OCI-LY7 (cell line): Measurements from ENCODE around the gene CREB3. TPM values are rescaled to one million over a fixed set of nuclear protein-coding genes. Genes with fewer than 3 reads are reported as not detected.

ENCODE experiments used
- BruUV-seq: library from RNA; stranded (reverse); fragments of 400-500 nt; replicated peaks from 2 replicates; lab custom pipeline; 2021; lab: Mats Ljungman, UMichigan
- CTCF ChIA-PET: fragments of 300-600 bp; sonication (Branson Sonifier 250); formaldehyde crosslinking; loops from one replicate; lab custom pipeline; 2022; ENCODE audit warnings: antibody characterized with exemption; ENCODE audit not compliant: unreplicated experiment; lab: Charles Lee
- POLR2A ChIA-PET: fragments of 300-600 bp; sonication (Branson Sonifier 250); formaldehyde crosslinking; loops from one replicate; lab custom pipeline; 2022; ENCODE audit warnings: antibody characterized with exemption; lab: Charles Lee
- DNase-seq: peaks from one replicate; pipeline ENCODE4 v3.0.0-alpha.2; 2015; ENCODE audit warnings: low spot score
- H2AFZ ChIP-seq: fragments of 200-600 bp; sonication (generic), shearing (Covaris generic); 2 replicates; pipeline ENCODE4 v1.6.1; 2014; ENCODE audit warnings: mild to moderate bottlenecking, antibody characterized with exemption, low read length, moderate library complexity
- H3K27ac ChIP-seq: fragments of 200-600 bp; sonication (generic); 2 replicates; pipeline ENCODE4 v1.5.1; 2014; ENCODE audit warnings: mixed run types, low read depth, mild to moderate bottlenecking, moderate library complexity, low read length, inconsistent platforms; ENCODE audit not compliant: poor library complexity, severe bottlenecking
- H3K36me3 ChIP-seq: fragments of 200-600 bp; sonication (generic); 2 replicates; pipeline ENCODE4 v1.6.1; 2014; ENCODE audit warnings: mild to moderate bottlenecking, antibody characterized with exemption, low read length, moderate library complexity, mixed read lengths; ENCODE audit not compliant: insufficient read depth
- H3K4me1 ChIP-seq: fragments of 200-600 bp; sonication (generic); 2 replicates; pipeline ENCODE4 v1.5.1; 2014; ENCODE audit warnings: mild to moderate bottlenecking, low read length; ENCODE audit not compliant: insufficient read depth, poor library complexity, severe bottlenecking
- H3K4me2 ChIP-seq: fragments of 200-600 bp; sonication (generic); 2 replicates; pipeline ENCODE4 v1.6.1; 2014; ENCODE audit warnings: mild to moderate bottlenecking, low read length
- H3K4me3 ChIP-seq: fragments of 200-600 bp; sonication (generic); 2 replicates; pipeline ENCODE4 v1.5.1; 2014; ENCODE audit warnings: mild to moderate bottlenecking, low read depth, low read length; ENCODE audit not compliant: poor library complexity, severe bottlenecking
- H3K79me2 ChIP-seq: fragments of 200-600 bp; sonication (generic); 2 replicates; pipeline ENCODE4 v1.6.1; 2016; ENCODE audit warnings: low read depth, mild to moderate bottlenecking, low read length, moderate library complexity, mixed read lengths; ENCODE audit not compliant: insufficient read depth
- H3K9me2 ChIP-seq: fragments of 200-600 bp; sonication (generic); 2 replicates; pipeline ENCODE4 v1.6.1; 2016; ENCODE audit warnings: mild to moderate bottlenecking, low read length, mixed read lengths; ENCODE audit not compliant: insufficient read depth
- H3K9me3 ChIP-seq: fragments of 200-600 bp; sonication (generic); 2 replicates; pipeline ENCODE4 v1.6.1; 2014; ENCODE audit warnings: mild to moderate bottlenecking, mixed run types, low read length, mixed read lengths
- H4K20me1 ChIP-seq: fragments of 200-600 bp; sonication (generic); 2 replicates; pipeline ENCODE4 v1.6.1; 2014; ENCODE audit warnings: mild to moderate bottlenecking, antibody characterized with exemption, low read length, moderate library complexity, mixed read lengths; ENCODE audit not compliant: insufficient read depth
- EZH2phosphoT487 ChIP-seq: fragments of 200-600 bp; sonication (generic); IDR thresholded peaks from 2 replicates; pipeline ENCODE4 v1.6.1; 2018; ENCODE audit warnings: low read depth, borderline replicate concordance, mild to moderate bottlenecking, mixed run types, antibody characterized with exemption, low read length, moderate library complexity, mixed read lengths
- intact Hi-C: fragments of 100-400 bp; cut with micrococcal nuclease; formaldehyde crosslinking; loops from one replicate; pipeline ENCODE4 v1.10.0; 2022; ENCODE audit not compliant: unreplicated experiment
- total RNA-seq, 2 experiments: library from RNA; depleted of rRNA in 1 of 2; stranded (reverse); fragments of >200 nt in 1 of 2; shearing (Covaris generic) in 1 of 2; gene quantifications; 2 replicates each; pipeline ENCODE4 v1.2.3, GENCODE V29; 2014 to 2022
- TF ChIP-seq, protein P1 (sequence below): fragments of 200-600 bp; sonication (generic); conservative IDR thresholded peaks from 2 replicates; pipeline ENCODE4 v1.5.1; 2014; ENCODE audit warnings: mild to moderate bottlenecking, antibody characterized with exemption, low read length, moderate library complexity, mixed read lengths

Gene CREB3
- total RNA-seq, 2 experiments from 2014 or later, result 18.2 to 23.0 TPM

DNA sequence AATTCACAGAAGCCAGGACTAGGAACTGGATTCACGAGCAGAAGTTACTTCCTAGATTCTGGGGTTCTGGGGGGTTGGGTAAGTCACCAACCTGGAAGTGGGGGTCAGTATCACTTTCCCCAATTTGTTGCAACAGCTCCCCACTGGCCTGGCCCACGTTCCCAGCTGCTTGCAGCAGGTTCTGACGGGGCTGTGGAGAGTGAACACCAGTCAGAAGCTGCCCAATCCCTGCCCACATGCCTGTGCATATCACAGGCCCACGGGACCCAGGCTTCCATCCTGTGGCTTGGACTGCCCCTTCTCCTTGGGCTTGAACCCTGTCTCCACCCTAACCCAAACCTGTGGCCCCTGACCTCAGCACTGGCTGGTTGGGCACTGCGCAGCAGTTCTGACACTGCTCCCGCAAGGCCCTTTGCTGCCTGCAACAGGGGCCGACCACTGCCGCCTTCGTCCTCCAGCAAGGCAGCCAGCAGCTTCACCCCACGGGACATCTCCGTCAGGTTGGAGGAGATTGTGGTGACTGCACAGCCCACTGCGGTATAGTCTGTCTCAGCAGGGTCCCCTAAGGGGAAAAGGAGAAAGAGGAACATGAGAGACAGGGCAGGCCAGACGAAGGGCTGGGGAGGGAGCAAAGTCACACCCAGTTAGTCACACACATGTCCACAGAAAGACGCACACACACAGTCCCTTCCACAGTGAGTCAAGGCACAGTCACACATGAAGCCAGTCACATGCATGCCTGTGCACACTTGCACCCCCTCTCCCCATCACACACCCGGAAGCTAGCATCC, 13.6 kb upstream of the CREB3 start:
- Histone ChIP-seq H4K20me1 (no peaks in the 10 kb centered on the region), H3K4me1 (no peaks in the 10 kb centered on the region), H3K4me3 (no peak overlapping the region), H3K4me2 (no peak overlapping the region), H3K27ac (no peak overlapping the region), H3K36me3 (peaks cover 99% of the 10 kb centered on the region), H3K9me3 (no peaks in the 10 kb centered on the region), H2AFZ (no peak overlapping the region), H3K79me2 (no peaks in the 10 kb centered on the region), H3K9me2 (no peaks in the 10 kb centered on the region)
- POLR2A ChIA-PET, result no interaction called here
- DNase-seq, result no peak
- no peak for TF ChIP-seq EZH2phosphoT487
- TF ChIP-seq, protein P1, sequence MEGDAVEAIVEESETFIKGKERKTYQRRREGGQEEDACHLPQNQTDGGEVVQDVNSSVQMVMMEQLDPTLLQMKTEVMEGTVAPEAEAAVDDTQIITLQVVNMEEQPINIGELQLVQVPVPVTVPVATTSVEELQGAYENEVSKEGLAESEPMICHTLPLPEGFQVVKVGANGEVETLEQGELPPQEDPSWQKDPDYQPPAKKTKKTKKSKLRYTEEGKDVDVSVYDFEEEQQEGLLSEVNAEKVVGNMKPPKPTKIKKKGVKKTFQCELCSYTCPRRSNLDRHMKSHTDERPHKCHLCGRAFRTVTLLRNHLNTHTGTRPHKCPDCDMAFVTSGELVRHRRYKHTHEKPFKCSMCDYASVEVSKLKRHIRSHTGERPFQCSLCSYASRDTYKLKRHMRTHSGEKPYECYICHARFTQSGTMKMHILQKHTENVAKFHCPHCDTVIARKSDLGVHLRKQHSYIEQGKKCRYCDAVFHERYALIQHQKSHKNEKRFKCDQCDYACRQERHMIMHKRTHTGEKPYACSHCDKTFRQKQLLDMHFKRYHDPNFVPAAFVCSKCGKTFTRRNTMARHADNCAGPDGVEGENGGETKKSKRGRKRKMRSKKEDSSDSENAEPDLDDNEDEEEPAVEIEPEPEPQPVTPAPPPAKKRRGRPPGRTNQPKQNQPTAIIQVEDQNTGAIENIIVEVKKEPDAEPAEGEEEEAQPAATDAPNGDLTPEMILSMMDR, result no peak
- BruUV-seq, result no TSS peak
- CTCF ChIA-PET, result interaction anchor here (1.0 kb wide), 1 partner anchor 96 kb away, joined by 3 read pairs; the partner anchor contains the start of gene HINT2
- intact Hi-C loops, result no loop called here

DNA sequence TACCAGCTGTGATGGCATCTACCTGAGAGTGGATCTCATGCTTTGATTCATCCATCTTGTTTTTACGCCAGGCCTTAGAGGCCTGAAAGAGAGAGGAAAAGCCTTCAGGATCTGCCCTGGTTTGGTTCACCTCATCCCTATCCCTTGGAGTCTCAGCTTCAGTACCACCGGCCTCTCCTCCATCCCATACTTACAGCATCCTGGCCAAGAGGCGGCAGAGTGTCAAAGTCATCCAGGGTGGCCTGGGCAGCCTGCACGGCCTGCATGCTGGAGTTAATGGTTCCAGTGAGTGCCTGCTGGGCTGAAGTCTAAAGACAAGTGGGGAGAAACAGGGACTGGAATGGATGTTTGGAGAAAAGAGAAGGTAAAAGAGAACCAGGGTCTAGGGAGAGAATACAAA, 12.9 kb upstream of the CREB3 start:
- H3K36me3 ChIP-seq, result peaks cover 99% of the 10 kb centered on the region
- CTCF ChIA-PET, result interaction anchor here (1.0 kb wide), 1 partner anchor 95 kb away, joined by 3 read pairs; the partner anchor contains the start of gene HINT2
- no peak overlapping the region for H3K4me2 ChIP-seq
- H3K79me2 ChIP-seq, result no peaks in the 10 kb centered on the region
- no peaks in the 10 kb centered on the region for H3K4me1 ChIP-seq
- H3K4me3 ChIP-seq, result no peak overlapping the region
- no peak for DNase-seq
- no peaks in the 10 kb centered on the region for H4K20me1 ChIP-seq
- H2AFZ ChIP-seq, result no peak overlapping the region
- intact Hi-C loops, result no loop called here
- H3K27ac ChIP-seq, result no peak overlapping the region
- POLR2A ChIA-PET, result no interaction called here
- no peaks in the 10 kb centered on the region for H3K9me2 ChIP-seq
- BruUV-seq, result TSS peak; percentile 72
- no peaks in the 10 kb centered on the region for H3K9me3 ChIP-seq
- no peak for TF ChIP-seq EZH2phosphoT487
- TF ChIP-seq, protein P1, result no peak

DNA sequence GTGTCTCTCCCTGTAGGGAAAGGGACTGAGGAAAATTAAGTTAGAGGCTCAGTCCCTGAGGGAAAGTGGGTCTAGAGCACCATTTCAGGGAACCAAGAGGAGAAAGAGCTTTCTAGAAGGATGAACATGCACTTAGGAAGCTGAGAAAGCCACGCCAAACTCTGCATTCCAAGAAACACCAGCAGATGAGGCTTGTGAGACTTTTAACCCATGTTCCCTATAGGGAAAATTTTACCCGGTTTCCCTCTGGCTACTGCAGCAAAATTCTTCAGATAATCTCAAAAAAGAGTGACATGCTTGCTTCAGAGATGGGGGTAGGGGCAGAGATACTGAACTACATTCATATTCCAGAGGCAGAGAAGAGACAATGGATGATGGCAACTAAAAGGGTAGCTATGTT, 9.0 kb upstream of the CREB3 start:
- no peaks in the 10 kb centered on the region for H3K9me3 ChIP-seq
- H2AFZ ChIP-seq, result no peak overlapping the region
- intact Hi-C loops, result no loop called here
- peaks cover 17% of the 10 kb centered on the region for H3K79me2 ChIP-seq
- no TSS peak for BruUV-seq
- H3K4me2 ChIP-seq, result no peak overlapping the region
- peaks cover 20% of the 10 kb centered on the region for H3K4me1 ChIP-seq
- no peaks in the 10 kb centered on the region for H3K9me2 ChIP-seq
- peaks cover 86% of the 10 kb centered on the region for H3K36me3 ChIP-seq
- no peak for TF ChIP-seq EZH2phosphoT487
- TF ChIP-seq, protein P1, result no peak
- no peak overlapping the region for H3K27ac ChIP-seq
- DNase-seq, result no peak
- ChIA-PET CTCF (interaction anchor here (0.5 to 0.6 kb wide), 2 partner anchors 30 to 33 kb away, joined by 4 read pairs; no protein-coding TSS in a partner anchor), POLR2A (no interaction called here)
- peaks cover 4% of the 10 kb centered on the region; the same call in 1 of the 2 replicates for H4K20me1 ChIP-seq
- H3K4me3 ChIP-seq, result no peak overlapping the region
